ENCODE data around the gene HIF1A. TPM values are rescaled to one million over a fixed set of nuclear protein-coding genes. Genes with fewer than 3 reads are reported as not detected.

The HIF1A gene
- total RNA-seq: 415 and 632 TPM in 2 replicates

DNA sequence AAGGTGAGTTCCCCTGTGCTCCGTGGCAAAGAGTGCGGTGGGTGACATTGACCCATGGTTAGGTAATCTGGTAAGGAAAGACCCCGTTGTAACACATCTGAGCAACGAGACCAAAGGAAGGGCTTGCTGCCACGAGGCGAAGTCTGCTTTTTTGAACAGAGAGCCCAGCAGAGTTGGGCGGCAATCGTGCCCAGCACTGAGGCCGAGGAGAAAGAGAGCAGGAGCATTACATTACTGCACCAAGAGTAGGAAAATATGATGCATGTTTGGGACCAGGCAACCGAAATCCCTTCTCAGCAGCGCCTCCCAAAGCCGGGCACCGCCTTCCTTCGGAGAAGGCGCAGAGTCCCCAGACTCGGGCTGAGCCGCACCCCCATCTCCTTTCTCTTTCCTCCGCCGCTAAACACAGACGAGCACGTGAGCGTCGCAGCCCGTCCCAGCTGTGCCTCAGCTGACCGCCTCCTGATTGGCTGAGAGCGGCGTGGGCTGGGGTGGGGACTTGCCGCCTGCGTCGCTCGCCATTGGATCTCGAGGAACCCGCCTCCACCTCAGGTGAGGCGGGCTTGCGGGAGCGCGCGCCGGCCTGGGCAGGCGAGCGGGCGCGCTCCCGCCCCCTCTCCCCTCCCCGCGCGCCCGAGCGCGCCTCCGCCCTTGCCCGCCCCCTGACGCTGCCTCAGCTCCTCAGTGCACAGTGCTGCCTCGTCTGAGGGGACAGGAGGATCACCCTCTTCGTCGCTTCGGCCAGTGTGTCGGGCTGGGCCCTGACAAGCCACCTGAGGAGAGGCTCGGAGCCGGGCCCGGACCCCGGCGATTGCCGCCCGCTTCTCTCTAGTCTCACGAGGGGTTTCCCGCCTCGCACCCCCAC, at the start of gene HIF1A:
TSS of gene HIF1A (plus strand) at position 684 of the 865 bp plus-strand sequence. CDS start 292 bp downstream, outside the sequence.

GRCh38 chr14:61761959-61762786, 66.9 kb downstream of the HIF1A start, which contains the start of gene SNAPC1:
SNAPC1 (plus strand) TSS chr14:61762420; CDS start chr14:61762461, 41 bp downstream.

Other genes with a start within 250 kb of the HIF1A start
- 16.8 and 19.3 TPM in 2 replicates for gene SNAPC1, start 66.9 kb downstream of the HIF1A start, total RNA-seq
- gene SYT16, start 117.2 kb downstream of the HIF1A start, total RNA-seq: 0.54 and 0.81 TPM in 2 replicates

Measured in cardiac atrium fibroblast (primary cell).